Activated naive CD8-positive, alpha-beta T cell treated with anti-CD3 and anti-CD28 coated beads for 36 hours (primary cell): Measurements from ENCODE around the gene LDLRAD1. TPM values are rescaled to one million over a fixed set of nuclear protein-coding genes. Genes with fewer than 3 reads are reported as not detected.
"Not testable (repeated sequence)": the region's sequence is repeated elsewhere in the genome, so short reads cannot be mapped to it uniquely, and the experiment has no call there.

Experiments used
- DNase-seq: peaks from one replicate; pipeline ENCODE4 v3.0.0; 2021
- H3K27ac Mint-ChIP-seq: one replicate; pipeline ENCODE4 v1.8.0; 2022; ENCODE audit warnings: mild to moderate bottlenecking, moderate library complexity, mixed read lengths
- H3K27me3 Mint-ChIP-seq: one replicate; pipeline ENCODE4 v1.8.0; 2022; ENCODE audit warnings: mild to moderate bottlenecking, mixed read lengths
- H3K36me3 Mint-ChIP-seq: one replicate; pipeline ENCODE4 v1.8.0; 2021; ENCODE audit warnings: mild to moderate bottlenecking, mixed read lengths
- H3K4me1 Mint-ChIP-seq: one replicate; pipeline ENCODE4 v1.8.0; 2021; ENCODE audit warnings: mixed read lengths
- H3K4me3 Mint-ChIP-seq: one replicate; pipeline ENCODE4 v1.8.0; 2022; ENCODE audit warnings: mild to moderate bottlenecking, moderate library complexity, mixed read lengths
- H3K9me3 Mint-ChIP-seq: one replicate; pipeline ENCODE4 v1.8.0; 2022; ENCODE audit warnings: mixed read lengths
- total RNA-seq, 2 experiments: library from RNA; stranded (reverse); gene quantifications; one replicate each; pipeline ENCODE4 v1.2.3, GENCODE V29; 2021

LDLRAD1 gene, protein sequence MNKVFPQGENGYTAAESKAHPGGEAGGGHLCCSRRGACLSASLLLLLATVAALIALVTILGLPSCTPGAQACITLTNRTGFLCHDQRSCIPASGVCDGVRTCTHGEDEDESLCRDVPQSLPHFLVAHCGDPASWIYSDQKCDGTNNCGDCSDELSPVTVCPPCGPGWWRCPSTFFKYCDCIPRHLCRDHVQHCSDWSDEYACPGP
- not detected for total RNA-seq

DNA sequence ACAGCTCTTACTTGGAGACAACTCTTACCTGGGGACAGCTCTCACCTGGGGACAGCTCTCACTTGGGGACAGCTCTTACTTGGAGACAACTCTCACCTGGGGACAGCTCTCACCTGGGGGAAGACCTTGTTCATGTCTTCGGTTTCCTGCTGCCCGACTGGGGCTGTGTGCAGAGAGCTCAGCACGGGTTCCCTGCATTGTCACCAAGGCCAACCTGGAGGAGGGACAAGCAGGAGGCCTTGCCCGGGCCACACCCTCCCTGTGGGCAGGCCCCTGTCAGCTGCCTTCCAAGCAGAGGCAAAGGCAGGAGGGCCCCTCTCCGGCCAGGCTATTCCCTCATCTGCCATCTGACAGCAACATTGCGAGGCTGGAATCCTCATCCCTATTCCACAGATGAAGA, at the start of gene LDLRAD1:
Gene LDLRAD1, minus strand, starts transcription at position 208 of the 400 bp plus-strand sequence. Its CDS starts 74 bp downstream, at position 134.
- no peaks in the 10 kb centered on the region for H3K4me1 Mint-ChIP-seq
- H3K9me3 Mint-ChIP-seq, result no peaks in the 10 kb centered on the region
- H3K27me3 Mint-ChIP-seq, result no peaks in the 10 kb centered on the region
- no peak within 1 kb of the TSS for H3K4me3 Mint-ChIP-seq
- no peaks in the 10 kb centered on the region for H3K36me3 Mint-ChIP-seq
- no peak within 1 kb of the TSS for H3K27ac Mint-ChIP-seq
- DNase-seq, result no peak

DNA sequence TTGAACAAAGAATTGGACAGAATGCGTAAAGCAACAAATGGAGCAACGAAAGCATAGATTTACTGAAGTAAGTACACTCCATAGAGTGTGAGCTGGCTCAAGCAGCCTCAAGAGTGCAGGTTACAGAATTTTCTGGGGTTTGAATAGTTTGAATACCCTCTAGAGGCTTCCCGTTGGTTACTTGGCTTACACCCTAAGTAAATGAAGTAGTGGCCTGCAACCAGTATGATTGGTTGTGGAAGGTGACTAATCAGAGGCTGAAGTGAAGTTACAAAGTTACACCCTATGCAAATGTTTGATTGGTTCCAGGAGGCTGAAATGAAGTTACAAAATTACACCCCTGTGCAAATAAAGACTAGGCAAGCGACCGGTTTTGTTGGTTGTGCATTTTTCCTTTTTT, 46.3 kb upstream of the LDLRAD1 start:
- H3K4me1 Mint-ChIP-seq, result no peaks in the 10 kb centered on the region
- H3K27ac Mint-ChIP-seq, result no peak overlapping the region
- peaks cover 11% of the 10 kb centered on the region for H3K36me3 Mint-ChIP-seq
- no peak for DNase-seq
- no peak overlapping the region for H3K4me3 Mint-ChIP-seq
- no peaks in the 10 kb centered on the region for H3K9me3 Mint-ChIP-seq
- no peaks in the 10 kb centered on the region for H3K27me3 Mint-ChIP-seq

DNA sequence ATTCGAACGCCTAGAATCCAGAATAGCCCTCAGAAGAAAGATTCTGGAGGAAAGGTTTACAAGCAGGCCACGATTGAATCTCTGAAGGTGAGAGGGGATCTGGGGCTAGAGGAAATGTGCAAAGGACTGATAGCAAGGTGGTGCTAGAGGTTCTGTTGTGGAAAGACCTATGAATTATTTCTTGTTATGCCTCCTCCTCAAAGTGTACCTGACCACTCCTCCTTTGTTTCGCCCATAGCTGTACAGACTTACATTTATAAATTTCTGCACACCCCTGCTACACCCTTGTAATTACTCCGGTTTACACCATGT, 36.4 kb upstream of the LDLRAD1 start:
- H3K4me3 Mint-ChIP-seq, result no peak overlapping the region
- H3K9me3 Mint-ChIP-seq, result no peaks in the 10 kb centered on the region
- H3K4me1 Mint-ChIP-seq, result peaks cover 28% of the 10 kb centered on the region
- no peak for DNase-seq
- H3K27ac Mint-ChIP-seq, result no peak overlapping the region
- H3K36me3 Mint-ChIP-seq, result peaks cover 23% of the 10 kb centered on the region
- H3K27me3 Mint-ChIP-seq, result no peaks in the 10 kb centered on the region

DNA sequence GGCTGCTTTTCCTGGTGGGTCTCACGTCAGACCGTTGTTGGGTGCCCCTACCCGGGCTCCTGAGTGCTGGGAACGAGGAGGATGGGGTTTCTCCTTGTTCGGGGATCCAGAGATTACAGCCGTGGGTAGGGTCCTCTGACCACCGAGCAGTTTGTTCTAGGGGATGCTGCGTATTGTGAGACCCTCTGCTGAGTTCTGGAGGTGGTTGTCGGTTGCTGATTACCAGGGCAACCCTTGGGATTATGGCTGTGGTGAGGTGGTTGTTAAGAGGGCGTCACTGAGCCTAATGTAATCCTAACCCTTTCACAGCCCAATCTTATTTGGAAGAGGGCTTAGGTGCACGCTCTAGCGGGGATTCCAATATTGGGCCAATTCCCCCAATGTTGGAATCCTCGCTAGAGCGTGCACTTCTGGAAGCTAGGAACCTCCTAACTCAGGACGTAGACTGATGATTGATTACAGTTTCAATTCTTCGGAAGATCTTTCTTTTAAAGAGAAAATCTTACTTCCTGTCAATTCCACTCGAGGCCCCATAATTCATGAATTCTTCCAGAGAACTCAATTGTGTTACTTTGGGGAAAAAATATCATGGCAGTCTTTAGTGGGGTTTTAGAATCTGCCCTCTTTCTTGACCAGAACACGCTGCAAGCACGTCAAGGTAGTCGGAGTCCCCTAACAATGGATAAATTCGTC, 35.9 kb upstream of the LDLRAD1 start:
- DNase-seq, result no peak
- H3K27me3 Mint-ChIP-seq, result no peaks in the 10 kb centered on the region
- H3K36me3 Mint-ChIP-seq, result peaks cover 20% of the 10 kb centered on the region
- peaks cover 29% of the 10 kb centered on the region for H3K4me1 Mint-ChIP-seq
- no peak overlapping the region for H3K4me3 Mint-ChIP-seq
- H3K27ac Mint-ChIP-seq, result no peak overlapping the region
- no peaks in the 10 kb centered on the region for H3K9me3 Mint-ChIP-seq

DNA sequence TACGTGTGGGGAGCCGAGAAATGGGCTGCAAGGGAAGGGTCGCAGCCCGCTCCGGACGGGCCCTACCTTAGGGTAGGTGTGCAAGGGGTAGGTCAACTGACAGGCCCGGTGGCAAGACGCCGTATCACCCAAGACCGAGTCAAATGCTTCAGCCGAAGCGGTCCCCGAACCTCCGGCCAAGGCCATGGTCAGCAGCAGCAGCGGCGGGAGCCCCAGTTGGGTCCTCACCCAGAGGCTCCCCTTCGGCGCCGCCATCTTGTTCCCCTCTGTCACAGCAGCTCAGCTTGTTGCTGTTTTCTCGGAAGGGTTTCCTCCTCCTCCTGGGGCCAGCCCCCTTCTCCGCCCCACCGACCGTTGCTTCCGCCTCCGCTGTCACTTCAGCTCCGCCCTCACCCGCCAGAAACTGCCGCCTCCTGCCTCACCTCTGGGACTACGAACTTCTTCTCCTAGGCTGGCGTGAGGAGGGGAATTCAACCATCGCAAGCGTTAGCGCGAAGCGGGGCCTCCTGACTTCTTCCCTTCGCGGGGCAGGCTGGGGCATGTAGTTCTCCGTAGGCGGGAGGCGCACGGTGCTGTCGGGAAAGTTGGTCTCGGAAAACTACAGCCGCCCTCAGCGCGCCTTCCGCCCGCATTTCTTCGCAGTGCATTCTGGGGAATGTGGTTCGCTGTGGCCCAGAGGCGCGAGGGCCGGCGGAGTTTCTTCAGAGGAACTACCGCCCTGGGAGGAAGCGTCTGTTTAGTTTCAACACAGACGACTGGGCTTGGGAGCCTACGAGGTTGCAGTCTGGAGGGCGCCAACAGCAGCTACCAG, 35.2 kb upstream of the LDLRAD1 start, which contains the start of the genes TCEANC2 and TMEM59:
Gene TCEANC2, plus strand, starts transcription at position 675 of the 811 bp plus-strand sequence. CDS start 815 bp downstream, outside the sequence.
Gene TMEM59, minus strand, starts transcription at position 271 of the 811 bp plus-strand sequence. Its CDS starts 16 bp downstream, at position 255.
- DNase-seq, result peak; percentile 97
- Mint-ChIP-seq H3K9me3 (no peaks in the 10 kb centered on the region), H3K4me1 (peaks cover 36% of the 10 kb centered on the region), H3K36me3 (peaks cover 20% of the 10 kb centered on the region), H3K27me3 (no peaks in the 10 kb centered on the region), H3K27ac (no peak within 1 kb of the TSS), H3K4me3 (no peak within 1 kb of the TSS)

DNA sequence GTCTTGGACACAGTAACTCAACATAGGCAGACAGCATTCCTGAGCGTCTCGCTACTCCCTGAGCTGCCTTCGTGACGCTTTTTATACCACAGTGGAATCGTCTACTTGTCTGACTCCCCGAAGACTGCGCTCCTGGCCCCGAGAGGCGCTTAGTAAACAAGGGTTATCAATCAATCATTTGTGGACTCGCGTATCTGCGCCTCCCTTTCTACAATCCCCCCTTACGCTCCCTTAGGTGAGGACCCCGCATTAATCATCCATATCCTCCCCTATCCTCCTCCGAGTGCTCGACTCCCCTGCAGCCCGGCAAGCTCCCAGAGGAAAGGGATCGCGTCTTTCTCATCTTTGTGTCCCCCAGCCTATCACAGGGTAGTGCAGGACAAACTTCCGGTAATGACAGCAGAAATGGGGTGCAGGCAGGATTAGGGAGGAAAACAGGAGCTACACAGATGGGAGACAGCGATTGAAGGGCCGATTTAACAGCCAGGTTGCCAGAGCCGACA, 34.5 kb upstream of the LDLRAD1 start:
- Mint-ChIP-seq H3K27me3 (no peaks in the 10 kb centered on the region), H3K4me3 (no peak overlapping the region), H3K27ac (no peak overlapping the region), H3K36me3 (peaks cover 16% of the 10 kb centered on the region), H3K9me3 (no peaks in the 10 kb centered on the region), H3K4me1 (peaks cover 39% of the 10 kb centered on the region)
- peak; percentile 26 for DNase-seq

DNA sequence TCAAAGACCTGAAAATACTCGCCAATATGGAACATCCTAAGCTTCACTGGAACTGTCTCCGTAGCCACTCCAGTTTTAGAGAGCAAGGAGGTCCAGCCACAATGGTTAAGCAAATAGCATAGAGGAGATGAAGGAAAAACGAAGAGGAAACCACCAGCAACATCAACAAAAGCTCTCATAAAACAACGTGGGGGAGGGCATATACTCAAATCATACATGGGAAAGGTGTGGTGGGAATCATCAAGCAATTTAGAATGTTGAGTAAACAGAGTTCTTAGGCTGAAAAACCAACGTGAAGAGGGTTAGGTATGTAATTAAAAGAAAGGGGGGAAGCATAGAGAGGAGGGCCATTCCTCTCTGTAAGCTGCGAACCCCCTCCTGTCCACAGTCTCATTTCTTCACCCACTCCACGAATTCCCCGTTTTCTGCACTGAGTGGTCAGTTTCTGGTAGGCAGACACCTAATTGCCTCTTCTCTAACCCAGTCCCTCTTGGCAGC, 34.0 kb upstream of the LDLRAD1 start:
- DNase-seq, result no peak
- Mint-ChIP-seq H3K27ac (no peak overlapping the region), H3K9me3 (no peaks in the 10 kb centered on the region), H3K4me3 (no peak overlapping the region), H3K36me3 (peaks cover 13% of the 10 kb centered on the region), H3K27me3 (no peaks in the 10 kb centered on the region), H3K4me1 (peaks cover 42% of the 10 kb centered on the region)

DNA sequence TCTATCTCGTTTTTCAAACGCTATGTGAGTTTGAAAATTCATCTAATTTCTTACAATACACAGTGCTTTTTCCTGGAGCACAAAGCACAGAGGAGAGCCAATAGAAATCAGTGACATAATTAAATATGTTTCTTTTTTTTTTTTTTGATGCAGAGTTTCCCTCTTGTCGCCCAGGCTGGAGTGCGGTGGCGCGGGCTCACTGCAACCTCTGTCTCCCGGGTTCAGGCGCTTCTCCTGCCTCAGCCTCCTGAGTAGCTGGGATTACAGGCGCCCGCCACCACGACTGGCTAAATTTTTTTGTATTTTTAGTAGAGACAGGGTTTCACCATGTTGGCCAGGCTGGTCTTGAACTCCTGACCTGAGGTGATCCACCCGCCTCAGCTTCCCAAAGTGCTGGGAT, 32.4 kb upstream of the LDLRAD1 start:
- H3K27me3 Mint-ChIP-seq, H3K9me3 Mint-ChIP-seq, DNase-seq, H3K27ac Mint-ChIP-seq, H3K36me3 Mint-ChIP-seq: not testable (repeated sequence)
- H3K4me1 Mint-ChIP-seq, result peaks cover 43% of the 10 kb centered on the region
- H3K4me3 Mint-ChIP-seq, result peak overlapping the region; percentile 4

DNA sequence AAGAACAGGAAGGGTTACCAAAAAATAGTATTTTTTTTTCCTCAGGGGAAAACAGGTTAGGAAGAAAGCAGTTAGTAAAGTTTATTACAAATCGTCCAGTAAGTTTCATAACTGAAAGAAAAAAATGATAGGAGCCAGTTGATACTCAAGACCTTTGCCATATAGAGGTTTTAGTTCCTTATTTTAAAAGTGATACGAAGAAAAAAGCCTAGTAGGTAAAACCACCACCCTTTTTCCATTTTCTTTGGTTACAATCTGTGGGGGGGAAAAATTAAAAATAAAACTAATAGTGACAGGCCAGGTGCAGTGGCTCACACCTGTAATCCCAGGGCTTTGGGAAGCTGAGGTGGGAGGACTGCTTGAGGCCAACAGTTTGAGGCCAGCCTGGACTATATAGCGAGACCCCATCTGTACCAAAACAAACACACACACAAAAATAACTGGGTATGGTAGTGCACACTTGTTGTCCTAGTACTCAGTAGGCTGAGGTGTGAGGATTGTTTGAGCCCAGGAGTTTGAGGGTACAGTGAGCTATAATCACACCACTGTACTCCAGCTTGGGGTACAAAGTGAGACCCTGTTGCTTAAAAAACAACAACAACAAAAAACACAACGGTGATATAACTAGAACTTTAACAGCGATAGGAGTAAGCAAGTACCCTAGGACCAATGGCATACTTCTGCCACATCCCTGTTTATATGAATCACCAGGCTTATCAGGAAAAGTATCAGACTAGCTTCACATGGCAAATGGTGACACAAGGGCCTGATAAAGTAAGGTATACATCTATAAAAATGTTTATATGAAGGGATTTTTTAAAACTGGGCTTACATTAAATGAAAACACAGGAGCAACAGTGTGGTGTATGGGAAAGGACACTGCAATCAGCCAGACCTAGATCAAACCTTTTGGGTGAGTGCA, 29.7 kb upstream of the LDLRAD1 start:
- Mint-ChIP-seq H3K9me3 (no peaks in the 10 kb centered on the region), H3K27ac (peak overlapping the region; percentile 14), H3K27me3 (no peaks in the 10 kb centered on the region), H3K36me3 (peaks cover 8% of the 10 kb centered on the region), H3K4me1 (peaks cover 34% of the 10 kb centered on the region), H3K4me3 (no peak overlapping the region)
- no peak for DNase-seq

DNA sequence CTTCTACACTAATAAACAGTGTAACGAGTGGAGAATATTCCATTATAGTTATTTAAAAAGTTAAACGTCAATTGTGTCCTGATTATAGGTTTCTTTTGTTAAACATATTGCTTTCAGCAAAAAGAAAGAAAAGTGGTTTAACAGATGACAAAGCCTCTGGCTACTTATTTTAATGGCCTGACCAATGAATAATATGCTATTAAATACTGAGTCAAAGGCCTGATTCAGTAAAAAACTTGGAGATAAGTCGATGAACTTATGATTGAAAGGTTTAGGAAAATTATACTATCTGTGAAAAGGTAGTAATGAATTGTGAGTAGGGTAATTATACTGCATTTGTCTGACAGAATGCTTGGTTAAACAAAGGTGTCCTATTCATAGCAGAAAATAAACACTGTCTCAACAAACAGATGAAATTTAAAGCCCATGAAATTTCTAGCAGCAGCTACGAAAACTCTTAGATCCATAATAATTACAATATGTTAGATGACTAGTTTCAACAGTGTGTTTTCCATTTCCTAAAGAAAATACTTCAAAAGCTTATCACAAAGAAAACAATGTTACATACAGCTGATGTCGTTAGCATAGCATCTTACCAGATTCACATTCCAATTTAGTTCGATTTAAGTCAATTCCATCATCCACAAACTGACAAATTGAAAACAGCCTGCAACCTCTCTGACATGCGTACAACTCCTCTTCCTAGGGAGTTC, 28.8 kb upstream of the LDLRAD1 start:
- Mint-ChIP-seq H3K4me3 (no peak overlapping the region), H3K4me1 (peaks cover 34% of the 10 kb centered on the region), H3K27me3 (no peaks in the 10 kb centered on the region), H3K36me3 (peaks cover 8% of the 10 kb centered on the region), H3K9me3 (no peaks in the 10 kb centered on the region), H3K27ac (peak overlapping the region; percentile 14)
- no peak for DNase-seq

DNA sequence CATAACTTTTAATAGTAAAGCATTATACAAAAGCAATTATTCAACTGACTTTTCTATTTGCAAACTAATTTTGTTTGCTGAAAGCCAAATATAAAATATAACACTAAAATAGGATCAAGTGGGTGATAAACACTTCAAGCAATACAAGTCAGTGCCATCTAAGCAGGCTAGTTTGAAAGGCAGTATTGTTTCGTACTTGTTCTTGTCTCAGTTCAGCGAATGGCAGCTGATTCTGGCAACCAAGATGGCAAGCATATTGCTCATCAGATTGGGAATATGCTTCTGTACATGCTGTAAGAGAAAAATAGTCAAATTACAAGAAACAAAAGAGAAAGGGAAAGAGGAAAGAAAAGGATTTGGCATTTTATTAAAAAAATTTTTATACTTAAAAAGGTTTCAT, 27.5 kb upstream of the LDLRAD1 start:
- Mint-ChIP-seq H3K27me3 (no peaks in the 10 kb centered on the region), H3K27ac (no peak overlapping the region), H3K4me1 (peaks cover 31% of the 10 kb centered on the region), H3K4me3 (no peak overlapping the region), H3K9me3 (no peaks in the 10 kb centered on the region), H3K36me3 (peaks cover 8% of the 10 kb centered on the region)
- DNase-seq, result no peak

DNA sequence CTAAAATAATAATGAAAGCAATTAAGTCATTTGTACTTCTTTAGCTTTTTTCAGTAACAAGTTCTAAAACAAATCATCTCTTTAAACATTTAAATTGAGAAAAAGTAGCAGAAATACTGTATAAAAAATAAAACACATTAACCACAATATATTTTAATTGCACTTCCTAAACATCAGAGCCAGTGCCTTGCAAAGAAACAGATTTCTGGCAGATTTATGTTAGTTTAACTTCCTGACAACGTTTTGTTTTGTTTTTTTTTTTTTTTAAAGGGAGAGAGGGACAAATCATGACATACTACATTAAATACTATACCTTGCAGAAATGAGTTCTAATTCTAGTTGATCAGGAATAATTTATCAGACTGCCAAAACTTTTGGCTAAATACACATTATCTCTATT, 23.8 kb upstream of the LDLRAD1 start:
- Mint-ChIP-seq H3K27me3 (no peaks in the 10 kb centered on the region), H3K4me1 (peaks cover 8% of the 10 kb centered on the region), H3K27ac (no peak overlapping the region), H3K4me3 (no peak overlapping the region), H3K36me3 (peaks cover 12% of the 10 kb centered on the region), H3K9me3 (no peaks in the 10 kb centered on the region)
- no peak for DNase-seq

DNA sequence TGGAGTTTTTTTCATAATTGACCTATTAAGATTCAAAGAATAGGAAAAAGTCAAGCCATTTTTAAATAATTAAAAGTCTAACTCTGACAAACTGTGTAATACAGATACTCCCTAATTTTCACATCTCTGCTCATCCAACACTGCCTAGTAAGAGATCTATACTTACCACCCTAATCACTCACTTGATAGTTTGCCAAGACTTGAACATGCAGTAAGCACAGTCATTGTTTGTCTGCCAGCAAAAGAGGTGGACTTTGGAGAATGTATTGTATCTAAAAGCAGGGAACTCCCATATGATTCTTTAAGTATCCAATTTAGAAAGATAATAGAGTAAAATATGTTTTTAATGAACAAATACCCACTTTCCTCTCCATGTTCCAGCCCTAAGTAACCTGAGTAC, 19.5 kb upstream of the LDLRAD1 start:
- no peaks in the 10 kb centered on the region for H3K9me3 Mint-ChIP-seq
- no peak for DNase-seq
- no peak overlapping the region for H3K4me3 Mint-ChIP-seq
- H3K36me3 Mint-ChIP-seq, result peaks cover 10% of the 10 kb centered on the region
- H3K27ac Mint-ChIP-seq, result peak overlapping the region; percentile 2
- no peaks in the 10 kb centered on the region for H3K27me3 Mint-ChIP-seq
- H3K4me1 Mint-ChIP-seq, result no peaks in the 10 kb centered on the region
